GM21737 (cell line): ENCODE results near the gene ZNF200.
"Not testable (repeated sequence)": the region's sequence is repeated elsewhere in the genome, so short reads cannot be mapped to it uniquely, and the experiment has no call there.

Experiments
- ATAC-seq: cut with Tn5 transposase; IDR thresholded peaks from one replicate; pipeline ENCODE4 v1.9.1; 2021; ENCODE audit warnings: mild to moderate bottlenecking, moderate library complexity; ENCODE audit not compliant: unreplicated experiment

ZNF200 gene

GRCh38 chr16:3254309-3254708 lies 19.4 kb upstream of the ZNF200 start:
- no peak for ATAC-seq

- ATAC-seq = no peak
Observed at GRCh38 chr16:3252967-3253366, 18.0 kb upstream of the ZNF200 start.

- ATAC-seq = no peak
Observed at GRCh38 chr16:3249451-3249850, 14.5 kb upstream of the ZNF200 start.

GRCh38 chr16:3249020-3249419 lies 14.1 kb upstream of the ZNF200 start:
- ATAC-seq = no peak

GRCh38 chr16:3248596-3248995 lies 13.6 kb upstream of the ZNF200 start:
- ATAC-seq = no peak

GRCh38 chr16:3246876-3247275 lies 11.9 kb upstream of the ZNF200 start:
- ATAC-seq = no peak

GRCh38 chr16:3246002-3246401 lies 11.0 kb upstream of the ZNF200 start:
- no peak for ATAC-seq

- ATAC-seq = no peak
Observed at GRCh38 chr16:3243882-3244281, 8.9 kb upstream of the ZNF200 start.

- no peak for ATAC-seq
Observed at GRCh38 chr16:3242709-3243108, 7.8 kb upstream of the ZNF200 start.

- no peak for ATAC-seq
Observed at GRCh38 chr16:3241761-3242160, 6.8 kb upstream of the ZNF200 start.

- no peak for ATAC-seq
Observed at GRCh38 chr16:3235856-3236669, 1.1 kb upstream of the ZNF200 start.

- no peak for ATAC-seq
Observed at GRCh38 chr16:3234543-3234856, 458 bp downstream of the ZNF200 start.

GRCh38 chr16:3223913-3224515 lies 10.9 kb downstream of the ZNF200 start:
- no peak for ATAC-seq

- no peak for ATAC-seq
Observed at GRCh38 chr16:3220839-3221238, 14.1 kb downstream of the ZNF200 start.

GRCh38 chr16:3216263-3216640 lies 18.7 kb downstream of the ZNF200 start:
- no peak for ATAC-seq

GRCh38 chr16:3215601-3216262 lies 19.2 kb downstream of the ZNF200 start:
- no peak for ATAC-seq

GRCh38 chr16:3214904-3215600 lies 19.9 kb downstream of the ZNF200 start:
- no peak for ATAC-seq

- no peak for ATAC-seq
Observed at GRCh38 chr16:3212567-3212966, 22.4 kb downstream of the ZNF200 start.

- ATAC-seq = no peak
Observed at GRCh38 chr16:3212006-3212405, 23.0 kb downstream of the ZNF200 start.

GRCh38 chr16:3207086-3207953 lies 27.6 kb downstream of the ZNF200 start:
- no peak for ATAC-seq

- not testable (repeated sequence) for ATAC-seq
Observed at GRCh38 chr16:3205939-3206338, 29.0 kb downstream of the ZNF200 start.
